HT1080 (cell line): Measurements from ENCODE around the gene ODC1. TPM values are rescaled to one million over a fixed set of nuclear protein-coding genes. Genes with fewer than 3 reads are reported as not detected.
"Not testable (repeated sequence)": the region's sequence is repeated elsewhere in the genome, so short reads cannot be mapped to it uniquely, and the experiment has no call there.

Experiments used
- DNase-seq: peaks from one replicate; pipeline ENCODE4 v3.0.0-alpha.2; 2015; ENCODE audit warnings: low read depth
- total RNA-seq: library from RNA; depleted of rRNA; stranded (reverse); fragments of >200 nt; shearing (Covaris generic); gene quantifications from 2 replicates; pipeline ENCODE4 v1.2.3, GENCODE V29; 2014

ODC1 gene
- total RNA-seq, 1 experiment from 2014 or later: 582 TPM

DNA sequence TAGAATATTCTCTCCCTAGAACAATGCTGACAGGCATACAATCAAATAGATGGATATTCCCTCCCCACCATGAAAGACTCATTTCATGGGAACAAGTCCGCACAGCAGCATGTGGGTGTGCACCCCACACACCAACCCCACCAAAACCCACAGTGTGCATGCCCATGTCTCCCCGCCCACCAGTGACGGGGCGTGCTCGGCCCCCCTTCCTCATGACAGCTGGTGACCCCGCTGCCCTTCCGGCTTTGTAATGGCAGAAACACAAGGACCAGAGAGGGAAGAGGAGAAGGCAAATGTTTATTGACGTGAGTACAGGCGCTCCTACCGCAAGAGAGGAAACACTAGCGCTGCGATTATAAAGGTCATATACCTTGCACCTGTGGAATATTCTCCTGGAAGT lies 30.8 kb upstream of the ODC1 start:
- no peak for DNase-seq

DNA sequence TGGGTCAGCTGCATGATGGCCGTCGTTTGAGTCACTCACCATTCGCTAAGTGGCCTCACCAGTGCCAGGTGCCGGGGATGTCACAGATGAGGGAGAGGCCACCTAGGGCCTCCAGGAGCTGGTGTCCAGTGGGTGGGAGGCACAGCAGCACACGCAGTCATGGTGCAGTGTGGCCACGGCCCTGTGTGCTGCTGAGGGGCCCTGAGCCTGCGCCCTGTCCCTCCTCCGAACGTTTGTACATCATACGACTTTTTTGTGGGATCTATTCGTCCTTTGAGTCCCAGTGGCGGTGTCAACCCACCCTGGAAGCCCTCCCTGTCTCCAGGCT lies 30.1 kb upstream of the ODC1 start:
- DNase-seq: no peak

GRCh38 chr2:10477443-10478297 lies 29.5 kb upstream of the ODC1 start:
- DNase-seq: no peak

DNA sequence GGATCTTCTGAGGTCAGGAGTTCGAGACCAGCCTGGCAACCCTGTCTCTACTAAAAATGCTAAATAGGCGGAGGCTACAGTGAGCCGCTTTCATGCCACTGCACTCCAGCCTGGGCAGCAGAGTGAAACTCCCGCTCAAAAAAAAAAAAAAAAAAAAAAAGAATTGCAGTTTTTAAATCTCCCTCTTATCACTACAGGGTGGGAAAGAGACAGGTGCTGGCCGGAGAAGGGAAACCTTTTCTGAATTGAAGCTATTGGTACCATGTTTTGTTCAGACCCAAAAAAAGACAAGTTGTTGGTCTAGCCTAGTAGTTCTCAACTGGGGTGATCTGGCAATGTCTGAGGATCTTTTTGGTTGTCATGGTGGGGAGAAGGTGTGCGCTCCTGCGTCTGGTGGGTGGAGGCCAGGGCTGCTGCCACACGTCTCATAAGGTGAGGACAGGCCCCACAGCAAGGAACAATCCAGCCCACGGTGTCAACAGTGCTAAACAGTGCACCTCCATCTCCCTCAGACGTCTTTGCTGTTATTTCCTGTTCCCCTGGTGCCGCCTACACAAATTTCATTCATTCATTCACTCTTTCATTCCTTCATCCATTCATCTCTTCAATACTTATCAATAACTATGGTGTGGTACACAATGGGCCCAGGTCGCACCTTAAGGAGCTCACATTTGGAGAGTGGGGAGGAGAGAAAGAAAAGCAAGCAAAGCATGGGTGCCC lies 28.8 kb upstream of the ODC1 start:
- no peak for DNase-seq

DNA sequence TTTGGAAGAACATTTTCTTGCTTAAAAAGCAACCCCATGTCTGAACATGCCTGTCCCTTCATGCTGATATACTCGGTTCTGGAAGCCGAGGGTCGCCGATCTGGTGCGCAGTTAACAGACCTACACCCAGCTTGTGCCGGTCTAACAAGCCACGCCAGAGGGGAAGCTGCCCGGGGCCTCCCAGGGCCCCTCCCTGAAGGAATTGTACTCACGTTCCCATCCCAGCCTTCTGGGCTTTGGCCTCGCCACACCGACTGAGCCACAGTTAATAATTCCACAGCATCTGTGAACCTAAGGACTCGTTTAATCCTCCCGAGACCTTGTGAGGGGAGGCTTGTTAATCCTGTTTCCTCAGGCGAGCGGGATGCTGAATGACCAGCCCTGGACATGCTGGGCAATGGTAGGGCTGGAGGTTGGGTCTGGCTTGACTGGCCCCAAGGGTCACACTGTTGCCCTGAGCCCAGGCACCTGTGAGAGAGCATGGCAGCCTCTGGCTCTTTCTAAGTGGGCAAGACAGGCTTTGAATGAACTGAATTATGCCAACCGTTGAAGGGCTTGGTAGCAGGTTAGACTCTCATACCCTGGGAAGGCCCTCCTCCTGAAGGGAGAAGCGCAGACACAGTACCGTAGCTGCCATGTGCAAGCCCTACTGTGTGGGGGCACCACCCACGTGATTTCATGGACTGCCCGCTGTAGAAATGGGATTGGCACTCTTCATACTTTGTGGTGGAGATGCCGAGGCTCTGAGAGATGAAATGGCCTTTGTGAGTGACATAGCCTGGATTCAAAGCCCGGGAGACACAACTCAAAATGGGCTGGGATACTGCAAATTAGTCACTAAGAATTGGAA lies 27.9 kb upstream of the ODC1 start:
- no peak for DNase-seq

- DNase-seq: no peak
These were observed 27.1 kb upstream of the ODC1 start for GRCh38 chr2:10475221-10475722.

GRCh38 chr2:10473121-10473756 lies 25.1 kb upstream of the ODC1 start:
- no peak for DNase-seq

GRCh38 chr2:10471955-10472354 lies 23.8 kb upstream of the ODC1 start:
- no peak for DNase-seq

DNA sequence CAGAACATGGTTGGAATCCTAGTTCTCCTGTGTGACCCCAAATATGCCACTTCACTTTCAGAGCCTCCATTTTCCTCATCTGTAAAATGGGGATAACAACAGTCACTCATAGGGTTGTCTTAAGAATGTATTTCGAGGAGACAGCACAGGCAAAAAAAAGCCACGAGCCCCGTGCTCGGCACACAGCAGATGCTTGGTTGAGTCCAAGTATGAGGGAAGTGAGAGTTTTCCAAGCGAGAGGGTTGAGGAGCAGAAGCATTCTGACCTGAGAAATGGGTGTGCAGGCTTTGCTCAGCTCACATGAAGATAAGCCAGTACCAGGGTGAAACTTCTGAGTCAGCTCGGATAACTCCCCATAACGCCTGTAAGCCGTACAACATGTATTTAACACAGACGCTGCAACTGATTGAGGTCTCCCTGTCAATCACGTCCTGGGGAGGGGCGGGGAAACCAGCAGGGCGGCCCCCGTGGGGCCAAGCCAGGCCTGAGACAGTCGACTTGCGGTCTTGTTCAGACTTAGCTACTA lies 23.0 kb upstream of the ODC1 start:
- DNase-seq: no peak

- no peak for DNase-seq
These were observed 22.0 kb upstream of the ODC1 start for GRCh38 chr2:10469955-10470608.

DNA sequence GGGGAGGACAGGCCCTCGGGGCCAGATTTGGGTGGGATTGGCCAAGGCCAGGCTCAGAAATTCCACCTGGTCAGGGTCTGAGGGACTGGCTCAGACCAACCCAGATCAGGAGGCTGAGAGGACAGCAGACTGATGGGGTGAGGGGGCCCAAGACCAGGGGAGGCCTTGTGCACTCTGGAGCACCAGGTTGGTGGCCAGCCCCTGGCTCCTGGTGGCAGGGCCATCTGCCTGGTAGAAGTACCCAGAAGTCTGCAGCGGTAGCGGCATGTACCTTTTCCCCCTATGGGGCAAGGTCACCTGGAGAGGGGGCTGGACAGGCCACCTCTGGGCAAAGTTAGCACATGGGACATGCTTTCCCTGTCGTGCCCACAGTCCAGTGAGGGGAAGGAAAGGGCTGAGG lies 21.2 kb upstream of the ODC1 start:
- no peak for DNase-seq

- DNase-seq: no peak
These were observed 19.3 kb upstream of the ODC1 start for GRCh38 chr2:10467401-10467800.

DNA sequence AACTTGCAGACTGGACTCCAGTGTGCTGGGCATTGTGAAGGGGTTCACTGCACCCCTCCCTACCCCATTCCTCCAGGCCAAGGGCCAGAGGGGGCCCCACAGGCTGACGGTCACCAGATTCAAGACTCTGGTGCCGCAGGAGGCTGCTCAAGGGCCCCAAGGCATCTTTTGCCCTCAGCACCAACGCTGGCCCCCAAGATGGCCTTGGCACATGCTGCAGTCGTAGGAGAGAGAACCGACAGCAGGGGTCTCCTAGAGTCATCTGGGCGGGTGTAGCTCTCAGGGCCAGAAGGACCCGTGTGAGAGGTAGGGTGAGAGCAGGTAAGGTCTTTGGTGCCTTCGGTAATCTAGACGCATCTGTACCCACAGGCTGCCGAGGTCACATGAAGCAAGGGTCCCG lies 18.7 kb upstream of the ODC1 start:
- DNase-seq: no peak

DNA sequence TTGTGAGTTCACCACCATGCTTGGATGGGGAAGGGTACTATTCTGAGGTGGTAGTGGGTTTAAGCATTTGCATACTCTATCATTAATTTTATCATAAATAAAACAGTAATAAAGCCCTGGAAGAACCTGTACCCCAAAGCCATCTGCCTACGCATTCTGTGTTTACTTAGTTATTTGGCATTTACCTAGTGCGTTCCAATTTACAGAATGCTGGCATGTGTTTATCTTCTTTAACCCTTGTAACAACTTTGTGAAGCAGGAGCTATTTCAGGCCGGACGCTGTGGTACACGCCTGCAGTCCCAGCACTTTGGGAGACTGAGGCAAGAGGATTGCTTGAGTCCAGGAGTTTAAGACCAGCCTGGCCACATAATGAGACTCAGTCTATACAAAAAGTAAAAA lies 17.8 kb upstream of the ODC1 start:
- no peak for DNase-seq

GRCh38 chr2:10462178-10463083 lies 14.3 kb upstream of the ODC1 start:
- no peak for DNase-seq

GRCh38 chr2:10460366-10460796 lies 12.3 kb upstream of the ODC1 start:
- DNase-seq: no peak

GRCh38 chr2:10457846-10458598 lies 9.9 kb upstream of the ODC1 start:
- DNase-seq: no peak

- not testable (repeated sequence) for DNase-seq
These were observed 9.1 kb upstream of the ODC1 start for GRCh38 chr2:10457195-10457594.

DNA sequence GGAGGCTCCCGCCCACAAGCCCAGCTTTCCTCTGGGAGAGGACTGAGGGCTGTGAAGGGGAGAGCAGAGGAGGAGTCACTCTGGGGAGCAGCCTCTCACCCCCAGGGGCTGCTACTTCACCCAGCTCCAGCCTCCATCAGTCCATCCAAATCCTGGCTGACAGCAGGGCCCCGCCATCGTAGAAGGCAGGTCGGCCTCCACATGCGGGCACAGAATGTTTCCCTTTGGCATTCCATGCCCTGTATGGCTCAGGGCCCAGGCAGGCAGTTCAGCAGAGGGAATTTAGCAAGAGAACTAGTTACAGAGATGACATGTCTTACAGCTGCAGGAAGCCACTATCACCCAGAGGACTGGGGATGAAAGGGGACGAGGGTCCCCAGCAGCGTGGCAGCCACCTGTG lies 6.4 kb upstream of the ODC1 start:
- DNase-seq: no peak
